H1 (cell line): ENCODE measurements around the gene ARRDC1.

Experiments
- ASH2L ChIP-seq: fragments of 200-600, 300-600 bp; sonication (generic); IDR thresholded peaks from one replicate; pipeline ENCODE4 v1.7.1; 2017; ENCODE audit warnings: low read length
- BCL11A ChIP-seq, 2 experiments: IDR thresholded peaks; one replicate each; pipeline ENCODE4 v1.6.1; 2011; ENCODE audit warnings: low read depth in 2 of 2, low read length in 2 of 2, mild to moderate bottlenecking in 2 of 2
- CREB1 ChIP-seq: IDR thresholded peaks from 2 replicates; pipeline ENCODE4 v1.6.1; 2012; ENCODE audit warnings: inconsistent platforms
- CTCF ChIP-seq, 3 experiments: IDR thresholded peaks; 1 replicate in 2 of 3; 2 replicates in 1 of 3; pipeline versions ENCODE4 v1.5.1 to v1.6.1; 2011; ENCODE audit warnings: low read length in 3 of 3, mild to moderate bottlenecking in 3 of 3, inconsistent platforms in 2 of 3, low read depth in 1 of 3, moderate library complexity in 1 of 3; ENCODE audit not compliant: insufficient read depth in 1 of 3; ENCODE audit errors: control extremely low read depth in 1 of 3
- E2F6 ChIP-seq: IDR thresholded peaks from 2 replicates; pipeline ENCODE4 v1.6.1; 2012; ENCODE audit warnings: inconsistent platforms
- EZH2 ChIP-seq: fragments of 200-600 bp; sonication (generic); IDR thresholded peaks from 2 replicates; pipeline ENCODE4 v1.7.1; 2012; ENCODE audit warnings: low read depth, mild to moderate bottlenecking, moderate library complexity, low read length, inconsistent platforms; ENCODE audit not compliant: severe bottlenecking
- GABPA ChIP-seq: IDR thresholded peaks from 2 replicates; pipeline ENCODE4 v1.6.1; 2011; ENCODE audit warnings: mild to moderate bottlenecking, low read length, moderate library complexity, borderline replicate concordance; ENCODE audit not compliant: insufficient read depth
- POLR2A ChIP-seq, 2 experiments: IDR thresholded peaks; 1 replicate in 1 of 2; 2 replicates in 1 of 2; pipeline ENCODE4 v1.6.1; 2011; ENCODE audit warnings: low read depth in 2 of 2, low read length in 2 of 2, mild to moderate bottlenecking in 2 of 2; ENCODE audit errors: control extremely low read depth in 1 of 2
- RFX5 ChIP-seq: IDR thresholded peaks from 2 replicates; pipeline ENCODE4 v1.6.1; 2011; ENCODE audit warnings: low read depth, low read length, improper control_type of control experiment, borderline replicate concordance
- RXRA ChIP-seq: IDR thresholded peaks from 2 replicates; pipeline ENCODE4 v1.6.1; 2011; ENCODE audit warnings: low read depth, mild to moderate bottlenecking, low read length, moderate library complexity; ENCODE audit not compliant: insufficient read depth
- TF ChIP-seq, protein P1 (sequence below): IDR thresholded peaks from 2 replicates; pipeline ENCODE4 v1.6.1; 2011; ENCODE audit warnings: low read depth, mild to moderate bottlenecking, low read length; ENCODE audit not compliant: insufficient read depth

DNA sequence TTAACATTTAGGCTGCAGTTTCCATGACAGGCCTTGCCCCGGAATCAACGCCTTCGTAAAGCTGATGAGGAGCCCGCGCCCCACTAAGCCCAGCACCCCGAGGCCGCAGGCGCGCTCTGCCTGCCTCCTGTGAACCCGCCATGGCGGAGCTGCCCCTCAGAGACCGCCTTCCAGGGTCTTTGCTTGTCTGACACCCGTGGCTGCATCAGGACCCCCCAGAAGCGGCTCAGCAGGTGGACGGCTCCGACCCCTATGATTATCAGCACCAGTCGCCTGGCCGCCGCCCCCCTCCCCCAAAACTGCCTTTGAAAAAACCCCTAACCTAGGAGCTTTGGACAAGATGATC, 26.3 kb upstream of the ARRDC1 start:
- no peak for TF ChIP-seq CTCF (IDR thresholded peaks at IDR 0.05; ENCODE audit: control extremely low read depth in 1 of 3, insufficient read depth in 1 of 3, low read depth in 1 of 3, low read length in 3 of 3)
- TF ChIP-seq CREB1 = no peak
- TF ChIP-seq EZH2 = no peak
- no peak for TF ChIP-seq POLR2A (IDR thresholded peaks at IDR 0.05; ENCODE audit: control extremely low read depth in 1 of 2, low read depth in 2 of 2, low read length in 2 of 2)
- TF ChIP-seq RXRA = no peak
- TF ChIP-seq GABPA = no peak
- TF ChIP-seq, protein P1, sequence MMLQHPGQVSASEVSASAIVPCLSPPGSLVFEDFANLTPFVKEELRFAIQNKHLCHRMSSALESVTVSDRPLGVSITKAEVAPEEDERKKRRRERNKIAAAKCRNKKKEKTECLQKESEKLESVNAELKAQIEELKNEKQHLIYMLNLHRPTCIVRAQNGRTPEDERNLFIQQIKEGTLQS = no peak
- no peak for TF ChIP-seq BCL11A (IDR thresholded peaks at IDR 0.05; ENCODE audit: low read depth in 2 of 2, low read length in 2 of 2)
- no peak for TF ChIP-seq E2F6
- TF ChIP-seq RFX5 = no peak
- no peak for TF ChIP-seq ASH2L
